GM19455 (cell line): Measurements from ENCODE around the gene UTP11.

ENCODE experiments used
- ATAC-seq: cut with Tn5 transposase; IDR thresholded peaks from one replicate; pipeline ENCODE4 v1.9.1; 2021; ENCODE audit not compliant: unreplicated experiment

Gene UTP11

DNA sequence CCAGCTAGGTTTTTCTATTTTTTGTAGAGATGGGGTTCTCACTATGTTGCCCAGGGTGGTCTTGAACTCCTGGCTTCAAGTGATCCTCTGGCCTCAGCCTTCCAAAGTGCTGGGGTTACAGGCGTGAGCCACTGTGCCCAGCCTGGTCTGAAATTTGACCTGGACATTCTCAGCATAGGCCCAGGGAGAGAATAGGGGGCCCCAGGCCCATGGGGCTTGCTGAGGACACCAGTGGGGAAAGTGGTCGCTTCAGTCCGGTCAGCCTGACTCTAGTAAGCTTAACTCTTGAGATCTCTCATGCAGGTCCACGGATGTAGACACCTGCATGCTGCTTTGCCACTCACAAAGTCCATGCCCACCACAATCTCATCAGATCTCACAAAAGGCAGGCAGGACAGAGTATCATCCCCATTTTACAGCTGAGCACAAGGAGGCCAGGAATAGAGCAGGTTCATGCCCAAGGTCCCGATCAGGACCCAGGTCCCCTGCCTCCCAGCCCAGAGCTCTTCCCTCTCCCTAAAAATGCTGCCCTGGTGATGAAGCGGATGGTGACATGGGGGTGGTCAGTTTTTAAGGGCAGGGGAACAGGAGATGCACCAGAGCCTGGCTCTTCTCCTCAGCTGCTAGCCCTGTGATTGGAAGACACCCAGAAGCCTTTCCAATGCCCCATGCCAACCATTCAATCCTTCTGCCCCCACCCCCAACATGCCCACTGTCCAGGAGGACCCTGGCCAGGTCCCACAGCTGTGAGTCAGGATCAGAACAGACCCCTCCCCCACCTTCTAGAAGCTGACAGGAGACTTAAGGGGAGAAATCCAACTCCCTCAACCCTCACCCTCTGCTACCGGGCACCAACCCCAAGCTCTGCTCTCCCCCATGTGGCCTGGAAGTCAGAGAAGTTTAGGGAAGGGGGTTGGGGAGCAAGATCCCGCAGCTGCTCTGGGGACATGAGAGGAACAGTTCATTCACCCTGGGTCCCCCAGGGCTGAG, 9.0 kb upstream of the UTP11 start:
- no peak for ATAC-seq

DNA sequence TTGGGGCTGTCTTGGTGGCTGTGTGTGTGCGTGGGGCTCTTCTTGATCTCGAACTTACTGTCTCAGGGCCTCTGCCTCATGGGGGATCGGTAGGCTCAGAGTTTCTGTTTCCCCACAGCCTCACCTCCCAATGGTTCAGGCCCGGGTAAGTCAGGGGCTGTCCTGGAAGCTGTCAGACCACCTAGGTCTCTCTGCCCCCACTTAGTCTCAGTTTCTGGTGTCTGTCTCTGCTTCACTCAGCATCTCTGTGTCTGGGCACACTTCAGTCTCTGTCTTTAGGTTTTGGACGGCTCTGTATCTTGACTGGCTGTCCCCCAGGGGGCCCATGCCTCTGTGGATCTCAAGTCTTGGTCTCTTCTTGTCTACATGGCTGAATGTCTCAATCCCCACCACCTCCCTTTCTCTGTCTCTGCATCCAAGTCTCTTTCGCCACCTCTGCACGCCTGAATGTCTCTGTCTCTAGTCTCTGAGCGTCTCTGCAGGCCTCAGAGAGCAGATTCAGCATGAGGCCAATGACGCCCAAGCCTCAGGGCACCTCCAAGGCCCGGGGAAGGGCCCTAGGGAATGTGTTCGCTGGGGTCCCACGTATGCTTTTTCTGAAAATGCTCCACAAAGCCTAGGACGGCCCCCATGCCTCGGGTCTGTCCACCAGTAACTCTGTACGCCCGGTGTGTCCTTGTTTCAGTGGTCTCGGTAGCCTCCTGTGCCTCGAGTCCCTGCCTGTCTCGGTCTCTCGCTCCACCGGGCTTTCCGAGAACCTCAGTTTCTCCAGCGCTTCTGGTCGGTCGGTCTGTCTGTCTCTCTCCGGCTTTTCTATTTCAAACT, 8.0 kb upstream of the UTP11 start:
- ATAC-seq = no peak

DNA sequence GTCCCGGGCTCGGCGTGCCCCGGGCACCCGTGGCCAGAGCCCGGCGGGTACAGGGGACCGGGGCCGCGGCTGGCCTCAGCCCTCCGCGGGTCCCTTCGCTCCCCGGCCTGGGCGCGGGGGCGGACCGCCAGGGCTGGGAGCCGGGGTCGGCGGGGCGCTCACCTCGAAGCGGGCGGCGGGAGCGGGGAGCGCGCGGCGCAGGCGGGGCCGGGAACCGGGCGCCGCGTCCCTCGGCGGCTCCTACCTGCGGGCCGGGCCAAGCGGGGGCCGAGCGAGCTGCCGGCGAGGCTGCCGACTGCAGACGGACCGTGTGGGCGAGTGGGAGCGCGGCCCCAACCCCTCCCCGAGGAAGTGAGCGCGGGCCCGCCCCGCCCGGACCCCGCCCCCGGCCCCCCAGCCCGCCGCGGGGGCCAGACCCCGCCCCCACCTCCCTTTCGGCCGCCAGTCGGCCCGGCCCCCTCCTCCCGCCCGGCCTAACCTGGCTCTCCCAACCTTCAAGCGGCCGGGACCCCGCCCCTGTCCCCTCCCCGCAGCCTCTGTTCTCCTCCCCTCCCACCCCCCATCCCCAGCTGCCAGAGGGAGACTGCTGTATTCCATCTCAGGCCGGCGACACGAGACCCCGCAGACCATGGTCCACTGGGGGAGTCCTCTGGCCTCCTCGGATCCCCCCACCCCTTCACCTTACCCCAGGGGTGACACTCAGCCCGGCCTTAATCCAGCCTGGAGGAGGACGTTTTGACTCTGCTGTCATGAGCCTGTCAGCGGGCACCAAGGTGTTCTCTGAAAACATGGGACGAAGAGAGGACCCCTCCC, 7.1 kb upstream of the UTP11 start, which contains the start of gene FHL3:
FHL3 (minus strand) TSS at position 320 of the 813 bp plus-strand sequence. CDS start 6,102 bp downstream, outside the sequence.
- no peak for ATAC-seq

DNA sequence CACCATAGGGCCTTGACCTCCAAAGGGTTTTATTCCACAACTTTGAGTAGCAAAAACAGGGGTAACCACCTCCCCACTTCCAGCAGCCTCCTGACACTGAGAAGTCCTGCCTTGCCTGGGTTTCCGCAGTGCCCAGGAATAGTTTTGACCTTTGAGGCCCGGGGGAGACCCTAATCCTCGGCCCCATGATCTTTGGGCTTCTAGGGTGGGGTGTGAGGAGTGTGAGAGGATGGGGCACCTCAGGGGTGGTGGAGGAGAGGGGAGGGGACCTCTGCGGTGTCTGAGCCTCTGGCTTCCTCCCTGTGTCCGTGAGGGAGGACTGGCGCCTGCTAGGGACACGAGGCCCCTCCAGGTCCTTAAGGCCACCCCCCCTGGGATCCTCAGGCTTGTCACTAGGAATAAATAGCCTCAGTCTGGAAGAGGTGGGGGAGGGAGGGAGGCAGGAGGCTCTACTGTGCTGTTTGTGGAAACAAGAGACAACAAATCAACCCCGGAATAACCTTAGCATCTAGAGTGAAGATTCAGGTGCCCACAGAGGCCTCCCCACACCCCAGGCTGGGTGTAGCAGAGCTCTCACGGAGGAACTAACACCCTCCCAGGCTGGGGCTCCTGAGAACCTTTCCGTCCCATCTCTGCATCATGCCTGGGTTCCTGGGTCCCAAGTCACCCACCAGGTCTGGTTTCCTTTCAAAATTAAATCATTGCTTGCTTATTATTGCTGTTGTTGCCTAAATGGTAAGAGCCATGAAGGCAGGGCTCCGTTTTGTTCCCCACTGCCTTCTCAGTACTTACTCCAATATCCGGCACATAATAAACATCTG, 6.3 kb upstream of the UTP11 start:
- no peak for ATAC-seq

DNA sequence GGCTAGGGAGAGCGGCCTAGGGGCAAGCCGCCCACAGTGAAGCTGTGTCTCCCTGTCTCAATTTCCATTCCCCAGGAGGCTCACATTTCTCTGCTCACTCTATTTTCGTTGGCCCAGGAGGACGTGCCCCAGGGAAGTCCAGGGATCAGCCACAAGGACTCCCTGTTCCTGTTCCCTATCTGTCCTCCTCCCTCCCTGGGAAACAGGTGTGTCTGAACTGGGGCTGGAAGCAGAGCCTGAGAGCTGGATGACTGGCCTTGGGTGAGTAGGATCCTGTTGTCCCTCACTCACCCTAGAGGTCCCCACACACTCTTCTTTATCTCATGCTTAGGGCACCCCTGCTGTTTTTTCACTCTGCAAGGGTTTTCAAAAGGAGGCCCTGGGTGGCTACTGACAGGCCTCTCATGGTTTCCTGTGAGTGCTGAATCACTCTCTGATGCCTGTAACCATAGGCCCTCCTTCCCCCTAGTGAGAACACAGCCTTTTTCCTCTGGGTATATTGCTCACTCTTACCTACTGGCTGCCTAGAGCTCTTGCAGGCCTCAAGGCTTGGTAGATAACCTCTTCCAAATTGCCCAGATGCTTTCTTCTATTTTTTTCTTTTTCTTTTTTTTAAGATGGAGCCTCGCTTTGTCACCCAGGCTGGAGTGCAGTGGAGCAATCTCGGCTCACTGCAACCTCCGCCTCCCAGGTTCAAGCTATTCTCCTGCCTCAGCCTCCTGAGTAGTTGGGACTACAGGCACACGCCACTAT, 3.3 kb upstream of the UTP11 start:
- no peak for ATAC-seq

DNA sequence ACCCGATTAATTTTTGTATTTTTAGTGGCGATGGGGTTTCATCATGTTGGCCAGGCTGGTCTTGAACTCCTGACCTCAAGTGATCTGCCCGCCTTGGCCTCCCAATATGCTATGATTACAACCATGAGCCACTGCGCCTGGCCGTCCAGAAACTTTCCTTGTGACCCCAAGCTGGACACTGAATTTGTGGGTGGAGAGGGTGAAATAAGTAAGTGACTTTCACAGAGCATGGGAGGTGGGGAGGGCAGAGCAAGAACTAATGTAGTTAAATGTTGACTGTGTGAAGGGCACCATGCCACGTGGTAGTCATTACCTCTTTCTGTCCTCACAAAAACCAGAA, 2.7 kb upstream of the UTP11 start:
- ATAC-seq = no peak

DNA sequence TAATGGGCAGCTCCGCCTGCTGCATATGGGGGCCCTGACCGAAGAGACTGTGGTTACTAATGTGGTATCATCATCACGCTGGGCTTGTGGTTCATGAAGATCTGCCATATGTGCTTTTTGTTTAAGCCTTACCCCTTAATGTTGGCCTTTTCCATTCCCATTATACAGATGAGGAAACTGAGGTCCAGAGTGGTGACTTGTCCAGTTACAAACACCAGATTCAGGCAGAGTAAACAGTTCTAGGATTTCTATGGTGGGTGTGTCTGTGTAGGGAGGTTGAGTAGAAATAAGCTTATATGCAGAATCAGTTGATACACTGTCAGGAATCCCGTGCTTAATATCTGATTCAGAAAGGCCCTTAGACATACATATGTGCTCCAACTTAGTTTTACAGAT, 691 bp downstream of the UTP11 start:
- no peak for ATAC-seq

DNA sequence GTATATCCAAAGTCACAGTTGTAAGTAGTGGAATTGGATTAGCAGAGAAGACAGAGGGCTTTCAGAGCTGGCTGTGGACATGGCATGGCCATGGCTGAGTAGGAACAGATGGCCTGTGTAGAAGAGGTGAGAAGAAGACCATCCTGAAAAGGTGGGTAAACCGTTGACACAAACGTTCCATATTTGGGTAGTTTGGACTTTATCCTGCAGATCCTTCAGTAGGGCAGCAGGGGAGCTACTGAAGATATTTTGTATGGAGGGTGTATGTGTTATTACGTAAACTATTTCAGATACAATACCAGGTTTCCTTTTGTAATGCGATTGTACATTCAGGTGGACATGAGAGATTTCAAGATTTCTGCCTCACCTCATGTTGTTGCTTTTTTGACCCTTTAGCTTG, 1.6 kb downstream of the UTP11 start:
- no peak for ATAC-seq

DNA sequence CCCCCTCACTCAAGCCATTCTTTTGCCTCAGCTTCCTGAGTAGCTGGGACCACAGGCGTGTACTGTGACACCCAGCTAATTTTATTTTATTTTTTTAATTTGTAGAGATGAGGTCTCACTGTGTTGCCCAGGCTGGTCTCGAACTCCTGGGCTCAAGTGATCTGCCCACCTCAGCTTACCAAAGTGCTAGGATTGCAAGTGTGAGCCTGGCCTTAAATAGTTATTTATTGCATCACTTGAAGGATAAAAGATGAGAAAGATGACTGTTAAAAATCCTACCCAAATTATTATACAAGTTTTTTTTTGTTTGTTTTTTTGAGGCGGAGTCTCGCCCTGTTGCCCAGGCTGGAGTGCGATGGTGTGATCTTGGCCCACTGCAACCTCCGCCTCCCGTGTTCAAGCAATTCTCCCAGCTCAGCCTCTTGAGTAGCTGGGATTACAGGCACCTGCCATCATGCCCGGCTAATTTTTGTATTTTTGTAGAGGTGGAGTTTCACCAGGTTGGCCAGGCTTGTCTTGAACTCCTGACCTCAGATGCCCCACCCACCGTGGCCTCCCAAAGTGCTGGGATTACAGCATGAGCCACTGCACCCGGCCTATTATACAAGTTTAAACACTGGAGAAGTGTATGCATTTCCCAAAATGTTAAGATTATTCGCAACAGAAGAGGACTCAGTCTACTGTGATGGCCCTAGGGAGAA, 2.3 kb downstream of the UTP11 start:
- ATAC-seq = no peak

DNA sequence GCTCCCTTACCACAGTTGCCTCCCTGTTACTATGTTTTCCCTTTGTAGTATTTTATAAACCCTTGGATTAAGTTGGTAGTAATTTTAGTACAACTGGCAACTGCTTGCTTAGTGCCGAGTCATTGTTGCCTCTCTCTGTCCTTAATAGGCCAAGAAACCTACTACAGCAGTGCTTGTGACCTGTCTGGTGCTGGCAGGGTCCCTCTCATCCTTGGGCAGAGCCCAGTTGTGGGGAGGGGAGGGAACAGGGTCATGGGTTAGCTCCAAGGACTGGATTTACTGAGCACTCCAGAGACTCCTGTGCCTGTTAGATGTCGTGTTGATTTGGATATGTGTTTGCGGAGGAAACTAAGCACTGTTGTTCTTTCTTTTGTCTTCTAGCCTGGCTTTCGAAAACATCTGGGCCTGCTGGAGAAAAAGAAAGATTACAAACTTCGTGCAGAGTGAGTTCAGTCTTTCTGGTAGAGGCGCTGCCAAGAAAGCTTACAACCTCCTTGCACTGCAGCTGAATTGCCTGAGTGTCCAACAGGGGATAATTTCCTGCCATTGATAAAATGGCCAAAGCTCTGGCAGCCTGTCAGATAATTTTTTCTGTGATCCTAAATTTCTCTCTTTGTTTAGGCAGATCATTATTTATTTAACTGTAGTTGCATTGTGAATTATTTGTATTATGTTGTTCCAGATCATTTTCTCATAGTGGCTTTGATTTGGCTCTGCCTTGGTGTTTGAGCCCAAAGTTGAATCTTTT, 3.6 kb downstream of the UTP11 start:
- no peak for ATAC-seq

DNA sequence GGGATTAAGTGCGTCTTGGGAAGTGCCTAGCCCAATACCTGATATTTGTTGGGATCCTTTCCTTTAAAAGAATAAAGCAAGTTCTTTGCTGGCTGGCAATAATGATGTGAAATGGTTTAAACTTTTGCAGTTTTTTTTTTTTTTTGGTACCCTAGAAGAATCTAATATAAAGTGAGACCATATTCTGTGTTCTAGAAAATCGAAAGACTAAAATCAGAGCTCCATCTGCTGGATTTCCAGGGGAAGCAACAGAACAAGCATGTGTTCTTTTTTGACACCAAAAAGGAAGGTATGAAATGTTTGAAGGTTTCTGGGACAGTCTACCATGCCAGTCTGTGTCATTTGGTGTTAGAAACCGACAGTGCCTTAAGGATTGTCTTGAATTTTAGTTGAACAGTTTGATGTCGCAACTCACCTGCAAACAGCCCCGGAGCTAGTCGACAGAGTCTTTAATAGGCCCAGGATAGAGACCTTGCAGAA, 6.4 kb downstream of the UTP11 start:
- ATAC-seq = no peak

DNA sequence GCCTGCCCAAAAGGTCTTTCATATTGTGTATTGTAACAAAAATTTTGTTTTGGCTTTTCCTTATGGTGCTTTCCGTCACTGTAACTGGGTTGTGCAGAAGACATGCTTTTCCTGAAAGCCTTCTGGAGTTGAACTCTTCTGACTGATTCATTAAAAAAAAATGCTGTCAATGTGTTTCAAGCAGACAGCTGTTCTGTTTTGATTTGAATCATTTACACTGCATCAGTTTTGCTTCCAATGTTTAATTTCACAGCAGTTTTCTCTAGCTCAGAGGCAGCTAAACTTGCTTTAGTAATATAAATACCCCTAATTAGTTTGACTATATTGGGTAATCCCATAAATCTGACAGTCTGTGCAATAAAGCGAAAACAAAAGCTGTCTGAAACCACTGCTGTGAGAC, 7.9 kb downstream of the UTP11 start:
- no peak for ATAC-seq

DNA sequence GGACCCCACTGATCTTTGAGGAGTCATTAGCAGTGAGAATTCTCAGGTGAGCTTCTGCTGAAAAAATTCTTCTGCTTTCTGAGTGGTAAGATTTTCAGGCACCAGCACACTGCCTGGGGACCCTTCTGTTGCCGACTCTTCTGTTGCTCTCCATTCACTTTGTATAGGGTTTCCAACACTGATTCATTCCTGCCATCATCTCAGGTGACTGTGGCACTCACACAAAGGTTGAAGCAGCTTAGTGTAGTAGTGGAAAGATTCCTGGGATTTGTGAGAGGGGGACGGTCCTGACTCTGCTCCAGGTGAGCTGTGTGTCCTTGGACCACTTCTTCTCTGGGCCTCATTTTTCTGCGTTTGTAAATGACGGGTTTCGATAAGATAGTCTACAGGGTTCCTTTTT, 9.4 kb downstream of the UTP11 start:
- ATAC-seq = no peak

DNA sequence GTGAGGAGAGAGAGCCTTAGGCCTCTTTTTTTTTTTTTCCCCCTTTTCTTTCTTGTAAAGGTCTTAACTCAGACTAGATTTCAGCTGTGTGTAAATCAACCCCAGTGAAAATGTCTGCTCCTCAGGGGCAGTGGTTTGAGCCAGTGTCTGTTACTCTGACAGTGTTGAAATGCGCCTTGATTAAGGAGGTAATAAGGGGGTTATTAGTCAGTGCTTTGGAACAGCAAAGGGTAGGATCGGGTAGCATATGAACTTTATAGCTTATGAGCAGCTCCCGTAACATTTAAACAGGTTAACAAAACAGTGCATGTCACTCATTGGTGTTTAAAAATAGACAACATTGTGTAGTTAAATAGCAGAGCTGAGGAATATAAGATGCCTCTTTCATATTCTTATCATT, 10.3 kb downstream of the UTP11 start:
- ATAC-seq = no peak

DNA sequence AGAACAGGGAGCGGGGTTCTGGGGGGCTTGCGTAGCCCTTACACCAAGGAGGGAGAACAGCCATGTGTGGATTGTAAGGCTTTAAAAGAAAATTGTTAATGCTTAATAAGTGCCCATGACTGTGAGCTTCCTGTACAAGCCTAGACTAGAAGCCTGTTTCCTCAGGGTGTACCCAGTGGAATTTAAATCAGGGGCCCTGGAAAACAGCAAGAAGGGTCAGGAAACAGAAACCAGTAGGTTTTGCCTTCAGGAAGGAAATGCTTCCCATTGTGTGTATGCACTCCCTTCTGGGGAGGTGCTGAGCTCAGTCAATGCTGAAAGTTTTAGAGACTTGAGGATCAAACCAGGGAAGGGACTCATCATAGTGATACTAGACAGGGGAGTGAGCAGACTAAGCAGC, 12.7 kb downstream of the UTP11 start:
- no peak for ATAC-seq

DNA sequence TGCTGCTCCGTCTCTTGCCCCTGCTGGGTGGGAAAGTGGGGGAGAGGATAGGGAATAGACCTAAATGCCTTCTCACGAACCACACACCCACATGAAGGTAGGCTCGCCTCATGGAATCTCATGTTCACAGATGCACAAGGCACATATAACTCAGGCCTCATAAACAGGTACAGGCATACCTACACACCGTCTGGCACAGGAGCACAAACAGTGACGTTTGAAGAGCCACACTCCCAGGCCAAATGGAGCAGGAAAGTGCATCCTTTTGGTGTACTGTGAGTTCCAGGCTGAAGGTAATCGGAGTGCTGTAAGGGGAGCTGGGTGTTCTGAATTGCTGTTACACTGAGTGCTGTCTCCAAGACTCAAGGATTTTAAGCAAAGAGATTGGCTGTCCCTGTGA, 13.1 kb downstream of the UTP11 start:
- no peak for ATAC-seq

DNA sequence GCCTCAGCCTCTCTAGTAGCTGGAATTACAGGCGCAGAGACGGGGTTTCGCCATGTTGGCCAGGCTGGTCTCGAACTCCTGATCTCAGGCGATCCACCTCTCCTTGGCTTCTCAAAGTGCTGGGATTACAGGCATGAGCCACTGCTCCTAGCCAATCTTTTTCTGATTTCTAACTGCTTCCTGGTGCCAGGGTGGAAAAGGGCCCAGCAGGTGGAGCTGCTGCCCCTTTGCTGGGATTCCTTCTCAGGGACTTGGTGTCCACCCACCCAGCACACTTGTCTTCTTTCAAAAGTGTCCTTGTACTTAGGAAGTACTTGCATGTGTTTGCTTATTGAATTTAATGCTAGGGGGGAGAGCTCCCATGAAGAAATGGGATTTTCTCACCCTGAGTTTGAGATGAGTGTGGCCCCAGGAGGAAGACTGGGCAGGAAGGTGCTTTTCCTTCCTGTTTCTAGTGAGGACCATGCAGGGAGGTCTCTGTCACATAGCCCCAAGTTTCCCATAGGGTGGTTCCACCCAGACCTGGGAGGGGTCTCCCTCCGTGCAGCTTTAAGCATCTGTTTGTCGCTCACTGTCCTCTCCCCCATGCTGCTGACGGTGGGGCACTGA, 14.2 kb downstream of the UTP11 start:
- ATAC-seq = no peak
